Measurements from ENCODE around the gene SCPEP1.
"Not testable (repeated sequence)": the region's sequence is repeated elsewhere in the genome, so short reads cannot be mapped to it uniquely, and the experiment has no call there.

The SCPEP1 gene

DNA sequence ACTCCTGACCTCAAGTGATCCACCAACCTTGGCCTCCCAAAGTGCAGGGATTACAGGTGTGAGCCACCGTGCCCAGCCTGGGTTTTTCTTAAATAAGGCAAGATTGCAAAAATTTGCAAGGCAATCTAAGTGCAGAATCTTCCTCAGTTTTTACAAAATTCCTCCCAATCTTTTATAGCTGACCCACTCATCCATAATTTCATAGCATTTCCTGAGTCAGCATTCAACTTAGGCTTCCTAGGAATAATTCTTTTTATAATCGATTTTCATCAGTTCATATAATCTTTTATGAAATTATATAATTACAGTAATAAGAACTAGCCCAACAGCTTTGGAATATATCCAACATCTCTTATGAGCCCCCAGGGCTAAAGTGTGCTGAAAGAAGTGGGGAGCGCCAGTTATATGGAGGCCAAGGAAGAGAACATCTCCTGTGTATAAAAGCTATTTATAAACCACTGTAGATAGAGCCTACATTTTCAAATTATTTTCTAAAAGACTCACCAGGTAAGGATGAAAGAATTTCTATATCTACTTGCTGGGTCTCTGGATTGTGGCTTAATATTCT, 31.9 kb upstream of the SCPEP1 start:
- DNase-seq (ENCODE audit: insufficient read length, low spot score) (no peak), FAIRE-seq (no peak)
- TF ChIP-seq, protein P1, sequence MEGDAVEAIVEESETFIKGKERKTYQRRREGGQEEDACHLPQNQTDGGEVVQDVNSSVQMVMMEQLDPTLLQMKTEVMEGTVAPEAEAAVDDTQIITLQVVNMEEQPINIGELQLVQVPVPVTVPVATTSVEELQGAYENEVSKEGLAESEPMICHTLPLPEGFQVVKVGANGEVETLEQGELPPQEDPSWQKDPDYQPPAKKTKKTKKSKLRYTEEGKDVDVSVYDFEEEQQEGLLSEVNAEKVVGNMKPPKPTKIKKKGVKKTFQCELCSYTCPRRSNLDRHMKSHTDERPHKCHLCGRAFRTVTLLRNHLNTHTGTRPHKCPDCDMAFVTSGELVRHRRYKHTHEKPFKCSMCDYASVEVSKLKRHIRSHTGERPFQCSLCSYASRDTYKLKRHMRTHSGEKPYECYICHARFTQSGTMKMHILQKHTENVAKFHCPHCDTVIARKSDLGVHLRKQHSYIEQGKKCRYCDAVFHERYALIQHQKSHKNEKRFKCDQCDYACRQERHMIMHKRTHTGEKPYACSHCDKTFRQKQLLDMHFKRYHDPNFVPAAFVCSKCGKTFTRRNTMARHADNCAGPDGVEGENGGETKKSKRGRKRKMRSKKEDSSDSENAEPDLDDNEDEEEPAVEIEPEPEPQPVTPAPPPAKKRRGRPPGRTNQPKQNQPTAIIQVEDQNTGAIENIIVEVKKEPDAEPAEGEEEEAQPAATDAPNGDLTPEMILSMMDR (IDR thresholded peaks at IDR 0.05; ENCODE audit: insufficient read depth, missing control alignments), result no peak

DNA sequence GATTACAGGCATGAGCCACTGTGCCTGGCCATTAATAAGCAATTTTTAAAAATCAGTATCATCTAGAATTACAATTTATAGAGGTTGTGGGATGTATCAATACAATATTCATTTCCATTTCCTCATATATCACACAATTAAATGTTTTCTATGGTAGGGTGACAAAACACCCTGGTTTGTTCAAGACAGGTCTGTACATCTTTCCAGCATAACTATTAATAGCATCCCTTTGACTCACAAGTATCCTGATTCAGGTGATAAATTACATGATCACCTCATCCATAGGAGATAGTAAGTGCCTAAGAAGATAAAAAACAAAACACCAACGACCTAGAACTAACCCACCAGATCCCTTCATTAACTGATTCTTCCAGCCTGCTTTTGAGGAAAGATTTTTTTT, 30.2 kb upstream of the SCPEP1 start:
- DNase-seq (ENCODE audit: insufficient read length, low spot score), result no peak
- FAIRE-seq, result no peak
- TF ChIP-seq, protein P1 (IDR thresholded peaks at IDR 0.05; ENCODE audit: insufficient read depth, missing control alignments), result no peak

DNA sequence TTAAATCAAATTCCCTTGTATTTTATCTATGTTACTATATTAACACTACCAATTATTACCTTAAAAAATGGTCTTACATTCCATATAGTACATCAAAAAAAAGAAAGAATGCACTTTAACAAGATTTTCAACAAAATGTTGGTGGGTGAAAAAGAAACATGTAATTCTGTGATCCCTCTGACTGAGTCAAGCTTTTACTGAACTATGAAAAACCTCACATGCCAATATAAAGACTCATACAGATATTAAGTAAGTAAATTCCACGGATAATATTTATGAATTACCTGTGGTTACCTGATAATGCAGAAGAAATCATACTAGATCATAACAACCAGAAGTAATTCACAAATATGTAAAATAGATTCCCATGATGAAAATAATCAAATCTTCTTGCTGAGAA, 29.4 kb upstream of the SCPEP1 start:
- FAIRE-seq (no peak), DNase-seq (ENCODE audit: insufficient read length, low spot score) (no peak)
- TF ChIP-seq, protein P1 (IDR thresholded peaks at IDR 0.05; ENCODE audit: insufficient read depth, missing control alignments), result no peak

DNA sequence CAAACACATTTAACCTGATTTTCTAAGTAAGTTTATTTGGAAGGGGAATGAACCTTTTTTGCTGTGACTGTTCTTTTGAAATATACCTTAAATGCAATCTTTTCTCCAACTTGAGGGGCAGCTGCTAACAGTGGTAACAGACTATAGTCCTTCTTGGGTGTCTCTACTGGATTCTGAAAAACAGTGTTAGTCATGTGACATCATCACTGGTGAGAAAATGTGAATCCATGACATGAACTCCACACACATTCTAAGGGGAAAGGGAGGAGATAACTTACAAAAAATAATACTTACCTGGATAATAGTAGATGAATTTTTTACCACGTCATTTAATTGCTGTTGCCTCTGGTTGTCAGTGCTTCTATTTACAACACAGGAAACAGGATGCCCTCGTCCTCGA, 28.3 kb upstream of the SCPEP1 start:
- TF ChIP-seq, protein P1 (IDR thresholded peaks at IDR 0.05; ENCODE audit: insufficient read depth, missing control alignments), result no peak
- FAIRE-seq, result no peak
- DNase-seq (ENCODE audit: insufficient read length, low spot score), result no peak

DNA sequence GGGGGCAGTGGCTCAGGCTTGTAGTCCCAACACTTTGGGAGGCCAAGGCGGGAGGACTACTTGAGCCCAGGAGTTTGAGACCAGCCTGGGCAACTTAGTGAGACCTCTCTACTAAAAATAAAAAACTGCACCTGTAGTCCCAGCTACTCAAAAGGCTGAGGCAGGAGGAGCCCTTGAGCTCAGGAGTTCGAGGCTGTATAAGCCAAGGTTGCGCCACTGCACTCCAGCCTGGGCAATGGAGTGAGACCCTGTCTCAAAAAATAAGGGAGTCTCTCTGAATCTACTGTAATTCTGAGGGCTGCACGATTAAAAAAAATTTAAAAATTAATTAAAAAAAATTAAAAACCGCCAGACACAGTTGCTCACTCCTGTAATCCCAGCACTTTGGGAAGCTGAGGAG, 20.9 kb upstream of the SCPEP1 start:
- FAIRE-seq (no peak), DNase-seq (ENCODE audit: insufficient read length, low spot score) (no peak)
- TF ChIP-seq, protein P1 (IDR thresholded peaks at IDR 0.05; ENCODE audit: insufficient read depth, missing control alignments), result no peak

DNA sequence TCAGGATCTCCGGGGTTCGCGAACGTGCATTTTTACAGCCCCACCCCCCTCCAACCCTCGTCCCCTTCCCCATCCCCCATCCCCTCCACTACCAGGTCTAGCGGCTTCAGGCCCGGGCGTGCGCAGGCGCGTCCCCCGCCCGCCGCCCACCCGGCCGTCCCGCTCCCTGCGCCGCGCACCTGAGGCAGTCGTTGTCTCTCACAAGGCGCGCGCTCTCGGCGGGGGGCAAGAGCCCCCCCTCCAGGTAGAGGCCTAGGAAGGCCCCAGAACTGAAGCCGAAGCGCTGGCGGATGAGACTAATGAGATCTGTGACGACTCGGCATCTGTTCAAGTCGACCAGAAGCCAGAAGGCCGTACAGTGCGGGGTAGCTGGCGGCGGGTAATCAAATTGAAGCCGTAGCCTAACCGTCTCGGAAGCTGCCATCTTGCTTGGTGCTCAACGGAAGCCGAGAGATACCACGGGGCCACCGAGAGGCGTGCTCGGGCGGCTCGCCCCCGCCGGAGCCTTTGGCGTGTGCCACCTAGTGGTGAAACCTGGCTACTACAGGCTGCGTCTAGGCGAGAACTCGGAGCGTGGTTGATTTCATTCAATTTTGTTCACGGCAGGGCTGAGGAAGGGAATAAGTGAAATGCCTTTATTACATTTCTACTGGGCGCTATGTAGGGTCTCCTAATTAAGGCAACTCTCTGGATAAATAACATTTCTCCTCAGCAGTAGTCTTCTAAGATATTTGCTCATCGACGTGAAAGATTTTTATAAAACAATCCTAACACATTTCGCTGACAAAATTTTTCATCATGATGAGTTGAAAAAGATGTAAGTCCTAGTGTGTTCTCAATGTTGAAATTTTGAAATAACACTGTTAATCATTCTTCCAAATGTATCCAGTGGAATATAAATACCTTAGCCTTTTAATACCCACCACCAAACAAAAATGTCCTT, 17.1 kb upstream of the SCPEP1 start, which contains the start of gene COIL:
TSS of gene COIL (minus strand) at position 455 of the 943 bp plus-strand sequence. CDS start at position 424, 31 bp downstream.
- FAIRE-seq, result no peak
- TF ChIP-seq, protein P1 (IDR thresholded peaks at IDR 0.05; ENCODE audit: insufficient read depth, missing control alignments), result peak; percentile 99
- DNase-seq (ENCODE audit: insufficient read length, low spot score), result peak; percentile 70

DNA sequence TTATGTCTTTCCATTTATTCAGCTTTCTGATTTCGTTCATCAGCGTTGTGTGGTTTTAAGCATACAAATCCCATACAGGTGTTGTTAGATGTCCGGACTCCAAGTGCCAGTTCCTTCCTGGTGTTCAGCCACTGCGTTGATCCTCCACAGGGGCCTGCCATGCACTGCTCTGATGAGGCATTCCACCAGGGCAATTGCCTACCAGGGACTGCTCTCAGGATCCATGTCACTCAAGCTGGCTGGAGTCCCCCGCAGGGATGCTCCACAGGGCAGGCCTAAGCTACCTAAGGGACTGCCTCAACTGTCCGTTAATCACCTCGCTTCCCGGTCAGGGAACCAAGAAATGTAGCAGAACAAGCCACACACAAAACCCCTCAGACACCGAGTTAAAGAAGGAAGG, 12.7 kb upstream of the SCPEP1 start:
- not testable (repeated sequence) for DNase-seq (ENCODE audit: insufficient read length, low spot score); FAIRE-seq

DNA sequence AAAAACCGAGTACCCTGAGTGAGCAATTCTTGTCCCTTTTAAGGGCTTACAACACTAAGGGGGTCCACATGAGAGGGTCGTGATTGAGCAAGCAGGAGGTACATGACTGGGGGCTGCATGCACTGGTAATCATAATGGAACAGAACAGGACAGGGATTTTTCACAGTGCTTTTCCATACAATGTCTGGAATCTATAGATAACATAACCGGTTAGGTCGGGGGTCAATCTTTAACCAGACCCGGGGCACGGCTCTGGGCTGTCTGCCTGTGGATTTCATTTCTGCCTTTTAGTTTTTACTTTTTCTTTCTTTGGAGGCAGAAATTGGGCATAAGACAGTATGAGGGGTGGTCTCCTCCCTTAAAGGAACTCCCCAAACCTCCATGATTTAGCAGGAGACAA, 12.2 kb upstream of the SCPEP1 start:
- not testable (repeated sequence) for DNase-seq (ENCODE audit: insufficient read length, low spot score); FAIRE-seq
